IPS-20b (cell line): ENCODE data around the gene PRRT3.

Experiments used
- H3K27ac ChIP-seq: one replicate; pipeline ENCODE4 v1.5.1; 2013; ENCODE audit warnings: low read length
- H3K27me3 ChIP-seq: 2 replicates; pipeline ENCODE4 v1.6.1; 2013; ENCODE audit warnings: mild to moderate bottlenecking, low read length, inconsistent platforms; ENCODE audit not compliant: insufficient read depth
- H3K36me3 ChIP-seq: 2 replicates; pipeline ENCODE4 v1.6.1; 2013; ENCODE audit warnings: low read depth, mild to moderate bottlenecking, inconsistent platforms, low read length, moderate library complexity; ENCODE audit not compliant: insufficient read depth
- H3K4me1 ChIP-seq: 2 replicates; pipeline ENCODE4 v1.6.1; 2013; ENCODE audit warnings: mild to moderate bottlenecking, control low read depth, inconsistent platforms, low read length, moderate library complexity; ENCODE audit not compliant: insufficient read depth
- H3K4me3 ChIP-seq: 2 replicates; pipeline ENCODE4 v1.5.1; 2013; ENCODE audit warnings: mild to moderate bottlenecking, low read length, inconsistent platforms
- H3K9ac ChIP-seq: 2 replicates; pipeline ENCODE4 v1.6.1; 2013; ENCODE audit warnings: low read depth, mild to moderate bottlenecking, inconsistent platforms, low read length, moderate library complexity
- H3K9me3 ChIP-seq: 2 replicates; pipeline ENCODE4 v1.6.1; 2013; ENCODE audit warnings: mild to moderate bottlenecking, low read depth, low read length, inconsistent platforms; ENCODE audit not compliant: insufficient read depth

Gene PRRT3

DNA sequence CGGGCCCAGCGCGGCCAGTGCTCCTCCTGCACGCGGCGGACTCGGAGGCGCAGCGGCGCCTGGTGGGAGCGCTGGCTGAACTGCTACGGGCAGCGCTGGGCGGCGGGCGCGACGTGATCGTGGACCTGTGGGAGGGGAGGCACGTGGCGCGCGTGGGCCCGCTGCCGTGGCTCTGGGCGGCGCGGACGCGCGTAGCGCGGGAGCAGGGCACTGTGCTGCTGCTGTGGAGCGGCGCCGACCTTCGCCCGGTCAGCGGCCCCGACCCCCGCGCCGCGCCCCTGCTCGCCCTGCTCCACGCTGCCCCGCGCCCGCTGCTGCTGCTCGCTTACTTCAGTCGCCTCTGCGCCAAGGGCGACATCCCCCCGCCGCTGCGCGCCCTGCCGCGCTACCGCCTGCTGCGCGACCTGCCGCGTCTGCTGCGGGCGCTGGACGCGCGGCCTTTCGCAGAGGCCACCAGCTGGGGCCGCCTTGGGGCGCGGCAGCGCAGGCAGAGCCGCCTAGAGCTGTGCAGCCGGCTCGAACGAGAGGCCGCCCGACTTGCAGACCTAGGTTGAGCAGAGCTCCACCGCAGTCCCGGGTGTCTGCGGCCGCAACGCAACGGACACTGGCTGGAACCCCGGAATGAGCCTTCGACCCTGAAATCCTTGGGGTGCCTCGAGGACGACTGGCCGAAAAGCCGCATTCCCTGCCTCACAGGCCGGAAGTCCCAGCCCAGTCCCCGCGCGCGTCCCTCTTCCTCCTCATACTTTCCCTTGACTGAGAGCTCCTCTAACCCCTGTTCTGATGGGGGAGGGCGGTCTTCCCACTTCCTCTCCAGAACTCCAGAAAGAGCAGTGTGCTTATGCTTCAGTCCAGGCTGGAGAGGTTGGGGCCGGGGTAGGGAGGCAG lies 36.7 kb downstream of the PRRT3 start:
- peak overlapping the region; percentile 74 for H3K4me3 ChIP-seq
- peak overlapping the region; percentile 68 for H3K9ac ChIP-seq
- H3K9me3 ChIP-seq = no peaks in the 10 kb centered on the region
- peaks cover 6% of the 10 kb centered on the region; the same call in 1 of the 2 replicates for H3K4me1 ChIP-seq
- H3K27me3 ChIP-seq = peaks cover 28% of the 10 kb centered on the region
- H3K27ac ChIP-seq = no peak overlapping the region
- no peaks in the 10 kb centered on the region for H3K36me3 ChIP-seq

- Histone ChIP-seq H3K4me1 (peaks cover 6% of the 10 kb centered on the region; the same call in 1 of the 2 replicates), H3K9ac (peak overlapping the region; percentile 68; the same call in 1 of the 2 replicates), H3K4me3 (peak overlapping the region; percentile 74; the same call in 1 of the 2 replicates), H3K9me3 (no peaks in the 10 kb centered on the region), H3K27ac (no peak overlapping the region), H3K36me3 (no peaks in the 10 kb centered on the region), H3K27me3 (peaks cover 28% of the 10 kb centered on the region)
These were observed 37.5 kb downstream of the PRRT3 start for GRCh38 chr3:9914559-9915253.

GRCh38 chr3:9914011-9914410 lies 38.2 kb downstream of the PRRT3 start:
- Histone ChIP-seq H3K4me3 (no peak overlapping the region), H3K27ac (no peak overlapping the region), H3K36me3 (no peaks in the 10 kb centered on the region), H3K9ac (no peak overlapping the region), H3K9me3 (no peaks in the 10 kb centered on the region), H3K4me1 (peaks cover 6% of the 10 kb centered on the region; the same call in 1 of the 2 replicates), H3K27me3 (peaks cover 28% of the 10 kb centered on the region)

- H3K27me3 ChIP-seq = peaks cover 28% of the 10 kb centered on the region
- no peaks in the 10 kb centered on the region for H3K9me3 ChIP-seq
- H3K4me3 ChIP-seq = no peak overlapping the region
- no peak overlapping the region for H3K9ac ChIP-seq
- peaks cover 6% of the 10 kb centered on the region; the same call in 1 of the 2 replicates for H3K4me1 ChIP-seq
- H3K27ac ChIP-seq = no peak overlapping the region
- H3K36me3 ChIP-seq = no peaks in the 10 kb centered on the region
These were observed 38.6 kb downstream of the PRRT3 start for GRCh38 chr3:9913601-9914000.

- Histone ChIP-seq H3K9me3 (no peaks in the 10 kb centered on the region), H3K4me3 (no peak overlapping the region), H3K4me1 (peaks cover 6% of the 10 kb centered on the region; the same call in 1 of the 2 replicates), H3K36me3 (no peaks in the 10 kb centered on the region), H3K27ac (no peak overlapping the region), H3K9ac (no peak overlapping the region), H3K27me3 (peaks cover 28% of the 10 kb centered on the region)
These were observed 39.8 kb downstream of the PRRT3 start for GRCh38 chr3:9912294-9912935.

DNA sequence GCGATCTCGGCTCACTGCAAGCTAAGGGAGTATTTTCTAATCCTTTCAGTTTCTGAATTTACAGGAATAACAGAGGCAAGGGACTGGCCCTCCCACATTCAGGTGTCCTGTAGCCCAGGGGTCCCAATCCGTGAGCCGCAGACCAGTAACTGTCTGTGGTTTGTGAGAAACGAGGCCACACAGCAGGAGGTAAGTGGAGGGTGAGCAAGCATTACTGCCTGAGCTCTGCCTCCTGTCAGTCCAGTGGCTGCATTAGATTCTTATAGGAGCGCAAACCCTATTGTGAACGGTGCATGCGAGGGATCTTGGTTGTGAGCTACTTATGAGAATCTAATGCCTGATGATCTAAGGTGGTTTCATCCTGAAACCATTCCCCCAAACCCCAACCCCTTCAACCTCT lies 40.3 kb downstream of the PRRT3 start:
- H3K36me3 ChIP-seq = no peaks in the 10 kb centered on the region
- peaks cover 2% of the 10 kb centered on the region; the same call in 1 of the 2 replicates for H3K4me1 ChIP-seq
- no peak overlapping the region for H3K4me3 ChIP-seq
- H3K9me3 ChIP-seq = no peaks in the 10 kb centered on the region
- no peak overlapping the region for H3K27ac ChIP-seq
- H3K9ac ChIP-seq = no peak overlapping the region
- peaks cover 28% of the 10 kb centered on the region for H3K27me3 ChIP-seq

DNA sequence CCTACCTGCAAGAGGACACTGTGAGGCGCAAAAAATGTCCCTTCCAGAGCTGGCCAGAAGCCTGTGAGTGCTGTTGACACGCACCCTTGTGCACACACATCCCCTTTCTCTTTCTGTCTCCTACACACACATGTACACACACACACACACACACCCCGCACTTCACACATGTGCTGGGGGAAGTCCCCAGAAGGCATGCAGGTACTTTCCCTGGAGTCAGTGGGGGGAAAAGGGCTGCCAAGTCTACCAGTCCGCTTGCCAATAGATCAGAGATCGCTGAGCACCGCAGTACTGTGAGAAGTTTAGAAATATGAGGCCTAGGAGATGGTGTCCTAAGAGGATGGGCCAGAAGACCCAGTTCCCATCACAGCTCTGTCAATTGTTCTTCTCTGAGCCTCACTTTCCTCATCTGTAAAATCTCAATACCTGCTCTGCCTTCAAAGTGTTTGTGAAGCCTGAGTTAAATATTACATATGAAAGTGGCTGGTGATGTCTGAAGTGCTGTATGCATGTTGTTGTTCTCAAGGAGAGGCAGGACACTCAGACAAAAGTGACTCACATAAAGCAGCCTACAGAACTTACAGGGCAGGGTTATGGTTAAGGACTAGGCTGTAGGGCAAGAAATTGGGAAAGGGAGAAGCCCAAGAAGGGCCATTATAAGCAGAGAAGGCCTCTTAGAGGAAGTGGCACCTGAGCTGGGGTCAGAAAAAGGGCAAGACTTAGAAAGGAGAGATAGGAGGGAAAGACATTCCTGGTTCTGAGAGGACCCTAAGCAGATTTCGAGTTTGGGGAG lies 42.8 kb downstream of the PRRT3 start:
- no peaks in the 10 kb centered on the region for H3K36me3 ChIP-seq
- H3K9me3 ChIP-seq = no peaks in the 10 kb centered on the region
- no peaks in the 10 kb centered on the region for H3K4me1 ChIP-seq
- no peak overlapping the region for H3K4me3 ChIP-seq
- peaks cover 8% of the 10 kb centered on the region; the same call in 1 of the 2 replicates for H3K27me3 ChIP-seq
- no peak overlapping the region for H3K9ac ChIP-seq
- no peak overlapping the region for H3K27ac ChIP-seq

DNA sequence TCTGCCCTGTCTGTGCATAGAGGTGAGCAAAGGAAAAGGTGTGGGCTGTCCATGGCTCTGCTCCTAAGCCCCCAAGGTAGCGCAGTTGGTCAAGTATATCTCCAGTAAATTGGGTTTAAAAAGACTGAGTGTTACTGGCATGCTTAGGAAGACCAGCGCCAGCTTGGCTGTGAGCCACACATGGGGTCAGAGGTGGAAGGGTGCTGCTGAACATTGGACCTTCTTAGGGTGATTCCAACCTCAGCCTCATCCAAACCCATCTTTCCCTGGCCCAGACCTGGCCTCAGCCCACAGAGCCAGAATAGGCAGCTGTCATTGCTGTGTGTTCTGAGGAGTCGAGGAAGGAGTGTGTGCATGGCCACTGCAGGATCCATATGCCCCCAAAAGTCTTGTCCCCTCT lies 43.9 kb downstream of the PRRT3 start:
- Histone ChIP-seq H3K36me3 (no peaks in the 10 kb centered on the region), H3K9ac (no peak overlapping the region), H3K27me3 (no peaks in the 10 kb centered on the region), H3K27ac (no peak overlapping the region), H3K4me3 (no peak overlapping the region), H3K9me3 (no peaks in the 10 kb centered on the region), H3K4me1 (peaks cover 4% of the 10 kb centered on the region)

DNA sequence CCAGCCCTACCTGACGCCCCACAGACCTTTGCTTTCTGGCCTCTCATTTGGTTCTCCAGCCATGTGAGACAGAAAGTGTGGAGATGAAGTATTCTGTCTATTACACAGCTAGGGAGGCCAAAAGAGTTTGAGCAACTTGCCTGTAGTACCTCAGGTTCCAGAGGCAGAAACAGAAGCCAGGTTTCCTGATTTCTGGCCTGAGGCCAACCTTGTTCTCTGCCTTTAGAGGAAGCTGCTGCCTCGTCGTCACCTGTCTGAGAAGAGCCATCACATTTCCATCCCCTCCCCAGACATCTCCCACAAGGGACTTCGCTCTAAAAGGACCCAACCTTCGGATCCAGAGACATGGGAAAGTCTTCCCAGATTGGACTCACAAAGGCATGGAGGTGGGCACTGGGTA lies 45.7 kb downstream of the PRRT3 start:
- no peak overlapping the region for H3K9ac ChIP-seq
- no peak overlapping the region for H3K27ac ChIP-seq
- H3K4me3 ChIP-seq = no peak overlapping the region
- no peaks in the 10 kb centered on the region for H3K36me3 ChIP-seq
- H3K4me1 ChIP-seq = peaks cover 12% of the 10 kb centered on the region
- no peaks in the 10 kb centered on the region for H3K9me3 ChIP-seq
- H3K27me3 ChIP-seq = no peaks in the 10 kb centered on the region

GRCh38 chr3:9903904-9904303 lies 48.3 kb downstream of the PRRT3 start:
- no peak overlapping the region for H3K27ac ChIP-seq
- no peaks in the 10 kb centered on the region for H3K36me3 ChIP-seq
- peaks cover 12% of the 10 kb centered on the region for H3K4me1 ChIP-seq
- H3K27me3 ChIP-seq = no peaks in the 10 kb centered on the region
- no peaks in the 10 kb centered on the region for H3K9me3 ChIP-seq
- no peak overlapping the region for H3K4me3 ChIP-seq
- no peak overlapping the region for H3K9ac ChIP-seq

GRCh38 chr3:9903238-9903624 lies 49.0 kb downstream of the PRRT3 start:
- Histone ChIP-seq H3K4me1 (peaks cover 12% of the 10 kb centered on the region), H3K9ac (no peak overlapping the region), H3K27ac (no peak overlapping the region), H3K4me3 (0 out of 2 replicates have a peak overlapping the region, but pooled peaks have one; percentile 6), H3K9me3 (no peaks in the 10 kb centered on the region), H3K27me3 (no peaks in the 10 kb centered on the region), H3K36me3 (no peaks in the 10 kb centered on the region)
